Measurements from ENCODE around the gene TSPAN32. TPM values are rescaled to one million over a fixed set of nuclear protein-coding genes. Genes with fewer than 3 reads are reported as not detected.

The TSPAN32 gene
- total RNA-seq, 1 experiment from 2014 or later: not detected

DNA sequence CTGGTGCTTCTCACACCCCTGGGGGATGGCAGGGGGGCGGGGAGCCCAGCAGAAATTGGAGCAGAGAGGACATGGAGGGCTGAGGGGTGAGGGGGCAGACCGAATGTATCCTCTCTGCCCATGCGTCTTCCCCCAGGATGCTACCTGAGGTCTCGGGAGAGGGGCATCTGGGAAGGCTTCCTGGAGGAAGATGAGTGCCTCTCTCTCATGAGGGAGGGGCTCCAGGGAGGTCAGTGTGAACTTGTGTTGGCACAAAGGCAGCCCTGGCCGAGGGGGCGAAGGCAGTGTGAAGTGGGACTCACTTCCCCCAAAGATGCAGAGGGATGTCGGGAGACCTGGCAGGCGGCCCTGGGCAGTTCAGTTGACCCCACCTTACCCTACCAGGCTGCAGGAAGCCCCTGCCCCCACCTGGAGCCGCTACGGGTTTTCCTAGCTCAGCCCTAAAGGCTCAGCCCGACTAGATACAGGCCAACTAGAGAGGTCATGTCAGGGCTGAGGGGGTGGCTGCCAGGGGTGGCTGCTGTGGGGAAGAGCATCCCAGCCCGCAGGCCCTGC, 41.8 kb upstream of the TSPAN32 start (continued):
- TF ChIP-seq, protein P1, sequence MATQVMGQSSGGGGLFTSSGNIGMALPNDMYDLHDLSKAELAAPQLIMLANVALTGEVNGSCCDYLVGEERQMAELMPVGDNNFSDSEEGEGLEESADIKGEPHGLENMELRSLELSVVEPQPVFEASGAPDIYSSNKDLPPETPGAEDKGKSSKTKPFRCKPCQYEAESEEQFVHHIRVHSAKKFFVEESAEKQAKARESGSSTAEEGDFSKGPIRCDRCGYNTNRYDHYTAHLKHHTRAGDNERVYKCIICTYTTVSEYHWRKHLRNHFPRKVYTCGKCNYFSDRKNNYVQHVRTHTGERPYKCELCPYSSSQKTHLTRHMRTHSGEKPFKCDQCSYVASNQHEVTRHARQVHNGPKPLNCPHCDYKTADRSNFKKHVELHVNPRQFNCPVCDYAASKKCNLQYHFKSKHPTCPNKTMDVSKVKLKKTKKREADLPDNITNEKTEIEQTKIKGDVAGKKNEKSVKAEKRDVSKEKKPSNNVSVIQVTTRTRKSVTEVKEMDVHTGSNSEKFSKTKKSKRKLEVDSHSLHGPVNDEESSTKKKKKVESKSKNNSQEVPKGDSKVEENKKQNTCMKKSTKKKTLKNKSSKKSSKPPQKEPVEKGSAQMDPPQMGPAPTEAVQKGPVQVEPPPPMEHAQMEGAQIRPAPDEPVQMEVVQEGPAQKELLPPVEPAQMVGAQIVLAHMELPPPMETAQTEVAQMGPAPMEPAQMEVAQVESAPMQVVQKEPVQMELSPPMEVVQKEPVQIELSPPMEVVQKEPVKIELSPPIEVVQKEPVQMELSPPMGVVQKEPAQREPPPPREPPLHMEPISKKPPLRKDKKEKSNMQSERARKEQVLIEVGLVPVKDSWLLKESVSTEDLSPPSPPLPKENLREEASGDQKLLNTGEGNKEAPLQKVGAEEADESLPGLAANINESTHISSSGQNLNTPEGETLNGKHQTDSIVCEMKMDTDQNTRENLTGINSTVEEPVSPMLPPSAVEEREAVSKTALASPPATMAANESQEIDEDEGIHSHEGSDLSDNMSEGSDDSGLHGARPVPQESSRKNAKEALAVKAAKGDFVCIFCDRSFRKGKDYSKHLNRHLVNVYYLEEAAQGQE (IDR thresholded peaks at IDR 0.05; ENCODE audit: low read depth): no peak
- TF ChIP-seq POLR2A (IDR thresholded peaks at IDR 0.05; ENCODE audit: borderline replicate concordance, extremely low read depth, insufficient read depth, insufficient read length) (no peak), TCF7L2 (IDR thresholded peaks at IDR 0.05; ENCODE audit: borderline replicate concordance, extremely low read depth, insufficient read depth, insufficient read length) (no peak)

- Histone ChIP-seq H3K9me3 (ENCODE audit: control insufficient read depth in 1 of 2, insufficient read depth in 1 of 2, low read depth in 1 of 2, low read length in 2 of 2) (no peaks in the 10 kb centered on the region), H3K36me3 (ENCODE audit: control insufficient read depth in 1 of 2, insufficient read depth in 2 of 2, low read length in 2 of 2) (no peaks in the 10 kb centered on the region), H3K4me1 (ENCODE audit: control insufficient read depth in 1 of 2, insufficient read depth in 2 of 2, low read length in 2 of 2) (peaks cover 0 to 3% of the 10 kb centered on the region in 2 experiments; a peak in 1 of 4 replicates), H4K20me1 (ENCODE audit: insufficient read depth) (no peaks in the 10 kb centered on the region), H2AFZ (ENCODE audit: low read depth, low read length, poor library complexity, severe bottlenecking) (no peak overlapping the region), H3K79me2 (ENCODE audit: insufficient read depth, low read length) (no peaks in the 10 kb centered on the region), H3K4me2 (ENCODE audit: low read length) (no peak overlapping the region), H3K4me3 (replicated peaks in 1 of 2; ENCODE audit: low read depth in 1 of 2, low read length in 2 of 2) (no peak overlapping the region), H3K27me3 (ENCODE audit: insufficient read depth, low read length) (no peaks in the 10 kb centered on the region), H3K9ac (ENCODE audit: low read length) (no peak overlapping the region), H3K9me2 (ENCODE audit: insufficient read depth) (no peaks in the 10 kb centered on the region), H3K27ac (ENCODE audit: low read depth, low read length) (no peak overlapping the region)
- BruUV-seq (replicated peaks): no TSS peak
- POLR2A ChIA-PET: no interaction called here
- no peak for DNase-seq (ENCODE audit: low read depth, low spot score)
- intact Hi-C loops (cut with micrococcal nuclease): no loop called here
- RAD21 ChIA-PET (ENCODE audit: low non-redundant PET in 1 of 2, low total read pairs in 2 of 2, uncharacterized antibody in 2 of 2, unreplicated experiment in 2 of 2): no interaction called here
- CTCF ChIA-PET: no interaction called here
- no peak for ATAC-seq
- TF ChIP-seq TCF7L2 (IDR thresholded peaks at IDR 0.05; ENCODE audit: borderline replicate concordance, extremely low read depth, insufficient read depth, insufficient read length) (no peak), SIN3A (IDR thresholded peaks at IDR 0.05; ENCODE audit: low read depth) (no peak), SRF (IDR thresholded peaks at IDR 0.05; ENCODE audit: low read depth) (no peak), EZH2 (IDR thresholded peaks at IDR 0.05) (no peak), SP1 (IDR thresholded peaks at IDR 0.05; ENCODE audit: low read depth) (no peak), YY1 (IDR thresholded peaks at IDR 0.05; ENCODE audit: extremely low read depth, insufficient replicate concordance, low read depth, low read length) (no peak), RAD21 (IDR thresholded peaks at IDR 0.05; ENCODE audit: low read depth) (no peak), JUND (IDR thresholded peaks at IDR 0.05) (no peak), ELF1 (IDR thresholded peaks at IDR 0.05; ENCODE audit: borderline replicate concordance, low read depth) (no peak), EGR1 (IDR thresholded peaks at IDR 0.05; ENCODE audit: low read depth) (no peak), CBX3 (IDR thresholded peaks at IDR 0.05; ENCODE audit: low read depth) (no peak), POLR2A (IDR thresholded peaks at IDR 0.05; ENCODE audit: borderline replicate concordance, extremely low read depth, insufficient read depth, insufficient read length) (no peak)
- TF ChIP-seq, protein P2, sequence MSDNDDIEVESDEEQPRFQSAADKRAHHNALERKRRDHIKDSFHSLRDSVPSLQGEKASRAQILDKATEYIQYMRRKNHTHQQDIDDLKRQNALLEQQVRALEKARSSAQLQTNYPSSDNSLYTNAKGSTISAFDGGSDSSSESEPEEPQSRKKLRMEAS (IDR thresholded peaks at IDR 0.05): no peak
- TF ChIP-seq, protein P3, sequence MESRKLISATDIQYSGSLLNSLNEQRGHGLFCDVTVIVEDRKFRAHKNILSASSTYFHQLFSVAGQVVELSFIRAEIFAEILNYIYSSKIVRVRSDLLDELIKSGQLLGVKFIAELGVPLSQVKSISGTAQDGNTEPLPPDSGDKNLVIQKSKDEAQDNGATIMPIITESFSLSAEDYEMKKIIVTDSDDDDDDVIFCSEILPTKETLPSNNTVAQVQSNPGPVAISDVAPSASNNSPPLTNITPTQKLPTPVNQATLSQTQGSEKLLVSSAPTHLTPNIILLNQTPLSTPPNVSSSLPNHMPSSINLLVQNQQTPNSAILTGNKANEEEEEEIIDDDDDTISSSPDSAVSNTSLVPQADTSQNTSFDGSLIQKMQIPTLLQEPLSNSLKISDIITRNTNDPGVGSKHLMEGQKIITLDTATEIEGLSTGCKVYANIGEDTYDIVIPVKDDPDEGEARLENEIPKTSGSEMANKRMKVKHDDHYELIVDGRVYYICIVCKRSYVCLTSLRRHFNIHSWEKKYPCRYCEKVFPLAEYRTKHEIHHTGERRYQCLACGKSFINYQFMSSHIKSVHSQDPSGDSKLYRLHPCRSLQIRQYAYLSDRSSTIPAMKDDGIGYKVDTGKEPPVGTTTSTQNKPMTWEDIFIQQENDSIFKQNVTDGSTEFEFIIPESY (IDR thresholded peaks at IDR 0.05; ENCODE audit: extremely low read depth, insufficient replicate concordance, low read length): no peak
- TF ChIP-seq, protein P4, sequence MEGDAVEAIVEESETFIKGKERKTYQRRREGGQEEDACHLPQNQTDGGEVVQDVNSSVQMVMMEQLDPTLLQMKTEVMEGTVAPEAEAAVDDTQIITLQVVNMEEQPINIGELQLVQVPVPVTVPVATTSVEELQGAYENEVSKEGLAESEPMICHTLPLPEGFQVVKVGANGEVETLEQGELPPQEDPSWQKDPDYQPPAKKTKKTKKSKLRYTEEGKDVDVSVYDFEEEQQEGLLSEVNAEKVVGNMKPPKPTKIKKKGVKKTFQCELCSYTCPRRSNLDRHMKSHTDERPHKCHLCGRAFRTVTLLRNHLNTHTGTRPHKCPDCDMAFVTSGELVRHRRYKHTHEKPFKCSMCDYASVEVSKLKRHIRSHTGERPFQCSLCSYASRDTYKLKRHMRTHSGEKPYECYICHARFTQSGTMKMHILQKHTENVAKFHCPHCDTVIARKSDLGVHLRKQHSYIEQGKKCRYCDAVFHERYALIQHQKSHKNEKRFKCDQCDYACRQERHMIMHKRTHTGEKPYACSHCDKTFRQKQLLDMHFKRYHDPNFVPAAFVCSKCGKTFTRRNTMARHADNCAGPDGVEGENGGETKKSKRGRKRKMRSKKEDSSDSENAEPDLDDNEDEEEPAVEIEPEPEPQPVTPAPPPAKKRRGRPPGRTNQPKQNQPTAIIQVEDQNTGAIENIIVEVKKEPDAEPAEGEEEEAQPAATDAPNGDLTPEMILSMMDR (IDR thresholded peaks at IDR 0.05 in 2 of 3, conservative IDR thresholded peaks at IDR 0.05 in 1 of 3; ENCODE audit: borderline replicate concordance in 1 of 3, insufficient read depth in 1 of 3, low read depth in 2 of 3, low read length in 2 of 3): no peak
Measured at GRCh38 chr11:2260491-2261364, 41.1 kb upstream of the TSPAN32 start.

Data from HCT116 (cell line).